Astrocyte of the cerebellum (primary cell): ENCODE data around the gene SPRR2A.
"Not testable (repeated sequence)": the region's sequence is repeated elsewhere in the genome, so short reads cannot be mapped to it uniquely, and the experiment has no call there.

Source experiments
- DNase-seq: peaks from one replicate; pipeline ENCODE4 v3.0.0-alpha.2; 2011; ENCODE audit warnings: low read depth
- H3K4me3 ChIP-seq: 2 replicates; pipeline ENCODE4 v1.5.1; 2011; ENCODE audit warnings: mild to moderate bottlenecking, low read depth, low read length, moderate library complexity
- CTCF ChIP-seq: IDR thresholded peaks from 2 replicates; pipeline ENCODE4 v1.5.1; 2012; ENCODE audit warnings: low read length, low read depth, moderate library complexity, mild to moderate bottlenecking; ENCODE audit errors: missing control alignments
- in situ Hi-C: cut with HindIII; loops from 2 replicates; pipeline ENCODE4 v1.10.0; 2017; ENCODE audit warnings: low sequenced_read_pairs

The SPRR2A gene

GRCh38 chr1:153028766-153029165, 28.5 kb downstream of the SPRR2A start:
- in situ Hi-C loops = no loop called here
- no peak overlapping the region for H3K4me3 ChIP-seq
- no peak for DNase-seq

GRCh38 chr1:153025797-153026196, 31.5 kb downstream of the SPRR2A start:
- in situ Hi-C loops = no loop called here
- DNase-seq = no peak
- no peak overlapping the region for H3K4me3 ChIP-seq
- TF ChIP-seq CTCF = no peak

More at GRCh38 chr1:153028766-153029165, 28.5 kb downstream of the SPRR2A start:
- no peak for TF ChIP-seq CTCF

GRCh38 chr1:153024413-153024812, 32.9 kb downstream of the SPRR2A start:
- TF ChIP-seq CTCF = no peak
- in situ Hi-C loops = no loop called here
- DNase-seq = no peak
- no peak overlapping the region for H3K4me3 ChIP-seq

GRCh38 chr1:153023109-153023508, 34.2 kb downstream of the SPRR2A start:
- no peak for DNase-seq
- no peak for TF ChIP-seq CTCF
- in situ Hi-C loops = no loop called here

GRCh38 chr1:153022340-153022739, 35.0 kb downstream of the SPRR2A start:
- in situ Hi-C loops, DNase-seq: not testable (repeated sequence)

More at GRCh38 chr1:153023109-153023508, 34.2 kb downstream of the SPRR2A start:
- no peak overlapping the region for H3K4me3 ChIP-seq

GRCh38 chr1:153021829-153022228, 35.5 kb downstream of the SPRR2A start:
- DNase-seq, H3K4me3 ChIP-seq, in situ Hi-C loops: not testable (repeated sequence)

More at GRCh38 chr1:153022340-153022739, 35.0 kb downstream of the SPRR2A start:
- H3K4me3 ChIP-seq = not testable (repeated sequence)

- in situ Hi-C loops, H3K4me3 ChIP-seq, DNase-seq: not testable (repeated sequence)
These were observed 46.0 kb downstream of the SPRR2A start for GRCh38 chr1:153011235-153011758.
